NB4 (cell line): ENCODE data around the gene SEMA4C.

Source experiments
- CTCF ChIP-seq: IDR thresholded peaks from one replicate; pipeline ENCODE4 v1.5.1; 2012; ENCODE audit warnings: low read depth, low read length
- MAX ChIP-seq: IDR thresholded peaks from 2 replicates; pipeline ENCODE4 v1.6.1; 2011; ENCODE audit warnings: low read depth, low read length
- POLR2A ChIP-seq: IDR thresholded peaks from 2 replicates; pipeline ENCODE4 v1.6.1; 2011; ENCODE audit warnings: mild to moderate bottlenecking; ENCODE audit not compliant: insufficient read length; ENCODE audit errors: extremely low read depth

- TF ChIP-seq CTCF (peak; percentile 73), MAX (peak; percentile 42; the same call in 1 of the 2 replicates), POLR2A (peak; percentile 77)
Observed at GRCh38 chr2:96857667-96858372, 12.1 kb downstream of the SEMA4C start, which contains the start of gene ANKRD39.
